Activated T-helper 17 cell treated with anti-CD3 and anti-CD28 coated beads, Interleukin-2, amount 50 U/mL, for 72 hours (primary cell): ENCODE data around the gene PCNX2. TPM values are rescaled to one million over a fixed set of nuclear protein-coding genes. Genes with fewer than 3 reads are reported as not detected.

Experiments
- ATAC-seq: fragments of 150-1000 bp; cut with Tn5 transposase; replicated peaks from 2 replicates; pipeline ENCODE4 v1.10.0; 2021; ENCODE audit warnings: mild to moderate bottlenecking, moderate library complexity
- H3K27ac Mint-ChIP-seq: one replicate; pipeline ENCODE4 v1.8.0; 2022; ENCODE audit warnings: mixed read lengths
- H3K27me3 Mint-ChIP-seq: one replicate; pipeline ENCODE4 v1.8.0; 2022; ENCODE audit warnings: mixed read lengths
- H3K36me3 Mint-ChIP-seq: one replicate; pipeline ENCODE4 v1.8.0; 2022; ENCODE audit warnings: low read depth, mild to moderate bottlenecking, mixed read lengths
- H3K4me1 Mint-ChIP-seq: one replicate; pipeline ENCODE4 v1.8.0; 2022; ENCODE audit warnings: mixed read lengths
- H3K4me3 Mint-ChIP-seq: one replicate; pipeline ENCODE4 v1.8.0; 2022; ENCODE audit warnings: mild to moderate bottlenecking, mixed read lengths
- H3K9me3 Mint-ChIP-seq: one replicate; pipeline ENCODE4 v1.8.0; 2022; ENCODE audit warnings: mixed read lengths
- total RNA-seq, 2 donors: library from RNA; stranded (reverse); gene quantifications; one replicate each; pipeline ENCODE4 v1.2.3, GENCODE V29; 2022

Gene PCNX2
- total RNA-seq, 2 donors from 2014 or later = 21.3 to 25.9 TPM

DNA sequence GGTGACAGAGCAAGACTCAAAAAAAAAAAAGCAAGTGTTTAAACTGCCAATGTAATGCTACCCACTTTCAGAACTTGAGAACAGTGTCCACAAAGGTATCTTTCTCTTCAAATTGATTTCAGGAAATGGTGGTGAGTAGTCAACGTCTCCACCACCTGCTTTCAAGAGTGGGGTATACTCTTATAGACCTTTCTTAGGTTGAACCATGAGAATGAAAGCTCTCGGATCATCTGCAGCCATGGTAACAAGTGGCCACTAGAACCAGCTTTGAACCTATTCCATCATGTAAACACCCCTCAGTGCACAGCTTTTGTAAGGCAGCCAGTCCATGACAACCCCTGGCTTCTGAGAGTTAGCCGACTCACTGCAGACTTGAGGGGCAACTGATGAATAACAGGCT is 237.7 kb downstream of the PCNX2 start:
- H3K9me3 Mint-ChIP-seq = no peaks in the 10 kb centered on the region
- no peak overlapping the region for H3K27ac Mint-ChIP-seq
- peaks cover 34% of the 10 kb centered on the region for H3K36me3 Mint-ChIP-seq

GRCh38 chr1:233055879-233056641 is 239.5 kb downstream of the PCNX2 start:
- H3K4me1 Mint-ChIP-seq = peaks cover 5% of the 10 kb centered on the region
- no peaks in the 10 kb centered on the region for H3K9me3 Mint-ChIP-seq
- H3K36me3 Mint-ChIP-seq = peaks cover 46% of the 10 kb centered on the region
- no peaks in the 10 kb centered on the region for H3K27me3 Mint-ChIP-seq
- H3K4me3 Mint-ChIP-seq = no peak overlapping the region
- H3K27ac Mint-ChIP-seq = no peak overlapping the region
- ATAC-seq = no peak

More for the DNA sequence above, 237.7 kb downstream of the PCNX2 start:
- no peak for ATAC-seq
- no peak overlapping the region for H3K4me3 Mint-ChIP-seq
- H3K27me3 Mint-ChIP-seq = no peaks in the 10 kb centered on the region
- H3K4me1 Mint-ChIP-seq = peaks cover 5% of the 10 kb centered on the region

DNA sequence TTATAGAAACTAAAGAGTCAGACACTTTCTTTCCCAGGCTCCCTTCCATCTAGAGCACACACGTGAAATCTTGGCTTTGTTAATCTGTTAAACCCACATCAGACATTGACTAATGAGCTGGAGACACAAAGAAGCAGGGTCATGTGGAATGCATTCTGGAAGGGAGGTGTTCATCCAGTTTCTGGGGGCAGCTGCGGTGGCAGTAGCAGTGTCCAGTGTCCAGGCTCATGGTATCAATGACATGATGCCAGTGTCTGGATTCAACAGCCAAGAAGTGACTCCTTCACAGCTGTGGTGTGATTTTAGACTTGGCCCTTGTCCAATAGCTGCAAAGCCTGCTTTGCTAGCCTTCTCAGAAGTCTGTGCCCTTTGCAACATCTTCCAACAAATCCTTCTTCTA is 249.9 kb downstream of the PCNX2 start:
- no peak overlapping the region for H3K4me3 Mint-ChIP-seq
- H3K4me1 Mint-ChIP-seq = peaks cover 5% of the 10 kb centered on the region
- H3K27ac Mint-ChIP-seq = no peak overlapping the region
- H3K9me3 Mint-ChIP-seq = peaks cover 4% of the 10 kb centered on the region
- peaks cover 42% of the 10 kb centered on the region for H3K36me3 Mint-ChIP-seq
- ATAC-seq = no peak
- no peaks in the 10 kb centered on the region for H3K27me3 Mint-ChIP-seq

DNA sequence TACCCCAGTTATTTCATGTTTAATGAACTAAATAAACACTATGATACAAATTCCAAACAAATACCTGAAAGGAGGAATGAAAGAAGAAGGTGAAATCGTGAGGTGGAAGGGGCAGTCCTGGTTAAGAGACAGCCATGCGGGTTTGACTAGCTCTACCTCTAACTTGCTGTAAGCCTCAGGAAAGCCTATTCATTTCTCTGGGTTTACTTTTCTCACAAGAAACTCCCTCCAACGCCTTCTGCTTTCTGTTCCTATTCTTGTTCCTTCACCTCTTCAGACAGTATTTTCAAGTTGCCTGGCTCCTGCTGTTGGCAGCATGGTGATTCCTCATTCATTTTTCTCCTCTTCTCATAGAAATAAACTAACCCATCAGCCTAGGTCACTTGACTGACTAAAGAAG is 252.7 kb downstream of the PCNX2 start:
- H3K27me3 Mint-ChIP-seq = no peaks in the 10 kb centered on the region
- H3K4me3 Mint-ChIP-seq = no peak overlapping the region
- H3K36me3 Mint-ChIP-seq = peaks cover 33% of the 10 kb centered on the region
- H3K9me3 Mint-ChIP-seq = no peaks in the 10 kb centered on the region
- H3K4me1 Mint-ChIP-seq = peaks cover 9% of the 10 kb centered on the region
- ATAC-seq = no peak
- H3K27ac Mint-ChIP-seq = no peak overlapping the region

GRCh38 chr1:233040494-233040893 is 255.0 kb downstream of the PCNX2 start:
- ATAC-seq = no peak
- Mint-ChIP-seq H3K36me3 (peaks cover 15% of the 10 kb centered on the region), H3K27me3 (no peaks in the 10 kb centered on the region), H3K27ac (no peak overlapping the region), H3K9me3 (no peaks in the 10 kb centered on the region), H3K4me1 (peaks cover 4% of the 10 kb centered on the region), H3K4me3 (no peak overlapping the region)

DNA sequence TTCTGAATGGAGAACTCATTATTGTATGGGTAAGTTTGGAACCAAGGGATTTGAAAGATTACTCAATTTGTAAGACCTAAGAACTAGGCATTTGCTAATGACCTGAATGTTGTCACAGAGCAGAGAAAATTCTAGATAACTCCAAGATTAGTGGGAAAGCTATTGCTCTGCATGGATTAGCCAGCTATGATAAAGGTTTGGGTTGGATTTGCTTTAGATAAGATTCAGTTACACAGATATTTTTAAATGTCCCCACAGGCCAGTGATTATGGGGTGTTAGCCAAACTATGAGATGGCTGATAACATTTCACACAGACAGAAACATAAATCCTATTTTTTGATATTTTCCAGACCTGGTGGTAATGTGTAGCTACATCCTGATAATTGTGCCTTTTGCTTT is 256.9 kb downstream of the PCNX2 start:
- H3K27me3 Mint-ChIP-seq = no peaks in the 10 kb centered on the region
- H3K36me3 Mint-ChIP-seq = peaks cover 15% of the 10 kb centered on the region
- no peak for ATAC-seq
- no peak overlapping the region for H3K27ac Mint-ChIP-seq
- no peaks in the 10 kb centered on the region for H3K9me3 Mint-ChIP-seq
- no peak overlapping the region for H3K4me3 Mint-ChIP-seq
- peaks cover 4% of the 10 kb centered on the region for H3K4me1 Mint-ChIP-seq

DNA sequence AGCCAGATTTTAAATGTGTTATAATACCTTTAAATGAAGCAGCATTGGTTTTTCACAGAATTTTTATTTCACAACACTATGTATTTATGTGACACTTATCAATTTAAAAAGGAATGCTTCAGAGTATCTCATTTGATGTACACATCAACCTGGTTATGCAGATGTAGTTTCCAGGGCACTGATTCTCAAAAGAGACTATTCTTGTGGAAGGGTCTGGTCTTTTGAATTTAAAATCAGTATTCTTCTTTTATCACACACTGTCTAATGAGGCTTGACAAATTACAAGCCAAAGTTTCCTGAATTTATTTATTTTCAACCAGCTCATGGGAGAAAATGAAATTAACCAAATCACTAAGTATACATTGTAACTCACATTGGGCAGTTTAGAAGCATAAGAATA is 257.7 kb downstream of the PCNX2 start:
- Mint-ChIP-seq H3K27me3 (no peaks in the 10 kb centered on the region), H3K27ac (no peak overlapping the region), H3K9me3 (no peaks in the 10 kb centered on the region), H3K4me1 (peaks cover 4% of the 10 kb centered on the region), H3K36me3 (peaks cover 15% of the 10 kb centered on the region), H3K4me3 (no peak overlapping the region)
- ATAC-seq = no peak

GRCh38 chr1:233034836-233035235 is 260.7 kb downstream of the PCNX2 start:
- Mint-ChIP-seq H3K27me3 (no peaks in the 10 kb centered on the region), H3K4me1 (no peaks in the 10 kb centered on the region), H3K4me3 (no peak overlapping the region), H3K27ac (no peak overlapping the region), H3K9me3 (no peaks in the 10 kb centered on the region), H3K36me3 (peaks cover 9% of the 10 kb centered on the region)
- ATAC-seq = no peak

DNA sequence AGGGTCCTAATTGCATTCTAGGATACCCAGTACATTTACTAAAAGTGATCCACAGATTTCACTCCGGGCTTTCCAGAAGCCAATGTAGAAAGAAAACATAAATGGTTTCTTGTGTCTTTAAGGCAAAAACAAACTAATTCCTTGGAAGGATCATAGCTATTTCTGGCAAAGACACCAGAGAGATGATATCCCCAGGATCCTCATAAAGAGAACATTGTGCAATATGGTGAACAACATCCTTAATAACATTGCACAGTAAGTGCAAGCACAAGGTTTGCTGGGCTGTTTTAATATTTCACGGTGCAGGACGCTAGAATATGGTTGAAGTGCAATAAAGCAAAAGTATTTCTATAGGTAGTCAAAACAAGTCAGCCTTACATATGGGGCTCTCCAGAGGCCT is 262.2 kb downstream of the PCNX2 start:
- Mint-ChIP-seq H3K27me3 (no peaks in the 10 kb centered on the region), H3K4me3 (no peak overlapping the region), H3K9me3 (no peaks in the 10 kb centered on the region), H3K36me3 (peaks cover 5% of the 10 kb centered on the region), H3K4me1 (no peaks in the 10 kb centered on the region), H3K27ac (no peak overlapping the region)
- no peak for ATAC-seq

GRCh38 chr1:233032916-233033315 is 262.6 kb downstream of the PCNX2 start:
- no peaks in the 10 kb centered on the region for H3K4me1 Mint-ChIP-seq
- H3K9me3 Mint-ChIP-seq = no peaks in the 10 kb centered on the region
- no peak overlapping the region for H3K27ac Mint-ChIP-seq
- no peaks in the 10 kb centered on the region for H3K27me3 Mint-ChIP-seq
- H3K4me3 Mint-ChIP-seq = no peak overlapping the region
- H3K36me3 Mint-ChIP-seq = peaks cover 5% of the 10 kb centered on the region
- no peak for ATAC-seq

DNA sequence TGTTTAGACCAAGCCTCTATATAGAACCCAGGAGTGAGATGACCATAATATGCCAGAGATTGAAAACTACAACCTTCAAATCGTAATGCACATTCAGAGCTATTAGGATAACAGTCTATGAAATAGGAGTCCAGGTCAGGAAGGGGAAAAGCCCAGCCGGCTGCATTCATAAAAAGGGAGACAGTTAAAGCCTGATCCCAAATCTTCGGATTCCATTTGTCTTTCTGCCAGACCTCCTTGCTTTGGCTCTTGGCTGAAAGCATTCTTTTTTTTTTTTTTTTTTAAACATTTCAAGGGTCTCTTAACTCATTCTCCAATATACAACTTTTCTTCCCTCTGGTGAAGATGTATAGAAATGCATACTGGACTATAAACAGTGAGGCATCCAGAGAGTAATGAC is 264.0 kb downstream of the PCNX2 start:
- no peak for ATAC-seq

DNA sequence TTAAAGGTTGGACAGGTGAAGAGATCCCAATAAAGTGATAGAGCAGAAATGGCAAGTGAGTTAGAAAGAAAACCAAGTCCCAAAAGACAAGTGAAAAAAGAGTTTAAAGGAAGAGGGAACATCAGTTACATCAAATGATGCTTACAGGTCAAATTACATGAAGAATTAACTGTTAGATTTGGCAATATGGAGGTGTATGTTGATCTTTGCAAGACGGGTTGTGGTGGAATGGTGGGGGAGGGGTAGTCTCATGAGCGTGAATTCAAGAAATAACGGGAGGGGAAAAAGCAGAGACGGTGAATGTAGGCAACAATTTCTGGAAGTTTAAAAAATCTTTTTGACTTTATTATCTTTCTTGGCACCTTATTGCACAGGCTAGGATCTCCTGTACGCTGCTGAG is 268.5 kb downstream of the PCNX2 start:
- ATAC-seq = no peak
- Mint-ChIP-seq H3K4me3 (no peak overlapping the region), H3K27ac (no peak overlapping the region), H3K9me3 (no peaks in the 10 kb centered on the region), H3K36me3 (peaks cover 23% of the 10 kb centered on the region), H3K4me1 (peaks cover 11% of the 10 kb centered on the region), H3K27me3 (no peaks in the 10 kb centered on the region)

More for the DNA sequence above, 264.0 kb downstream of the PCNX2 start:
- H3K9me3 Mint-ChIP-seq = no peaks in the 10 kb centered on the region
- no peak overlapping the region for H3K4me3 Mint-ChIP-seq
- H3K27ac Mint-ChIP-seq = no peak overlapping the region
- no peaks in the 10 kb centered on the region for H3K27me3 Mint-ChIP-seq
- H3K36me3 Mint-ChIP-seq = peaks cover 5% of the 10 kb centered on the region
- H3K4me1 Mint-ChIP-seq = no peaks in the 10 kb centered on the region

GRCh38 chr1:233025567-233025966 is 270.0 kb downstream of the PCNX2 start:
- no peaks in the 10 kb centered on the region for H3K27me3 Mint-ChIP-seq
- no peak overlapping the region for H3K4me3 Mint-ChIP-seq
- no peaks in the 10 kb centered on the region for H3K9me3 Mint-ChIP-seq
- ATAC-seq = no peak
- H3K36me3 Mint-ChIP-seq = peaks cover 25% of the 10 kb centered on the region
- H3K27ac Mint-ChIP-seq = no peak overlapping the region
- H3K4me1 Mint-ChIP-seq = peaks cover 17% of the 10 kb centered on the region

GRCh38 chr1:233025157-233025556 is 270.4 kb downstream of the PCNX2 start:
- no peak overlapping the region for H3K27ac Mint-ChIP-seq
- H3K4me3 Mint-ChIP-seq = no peak overlapping the region
- no peaks in the 10 kb centered on the region for H3K9me3 Mint-ChIP-seq
- H3K27me3 Mint-ChIP-seq = no peaks in the 10 kb centered on the region
- ATAC-seq = no peak
- peaks cover 19% of the 10 kb centered on the region for H3K4me1 Mint-ChIP-seq
- peaks cover 25% of the 10 kb centered on the region for H3K36me3 Mint-ChIP-seq

DNA sequence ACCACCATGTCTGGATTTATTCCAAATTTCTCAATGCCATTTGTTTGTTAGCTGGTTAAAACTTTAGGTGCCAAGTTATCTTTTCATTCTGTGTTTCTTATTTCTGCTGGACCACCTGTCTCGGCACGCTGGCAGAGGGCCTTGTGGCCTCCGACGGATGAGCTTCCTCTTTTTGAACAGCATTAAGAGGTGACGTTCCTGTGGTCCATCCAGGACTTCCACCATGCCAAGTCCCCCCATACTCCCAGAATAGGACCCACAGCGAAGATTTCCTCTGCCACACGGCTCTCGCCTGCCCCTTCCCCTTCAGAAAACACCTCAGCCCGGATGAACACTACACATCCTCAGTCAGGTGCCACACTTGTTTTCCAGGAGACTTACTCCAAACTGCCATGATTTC is 271.3 kb downstream of the PCNX2 start:
- H3K9me3 Mint-ChIP-seq = no peaks in the 10 kb centered on the region

More for the DNA sequence above, 271.3 kb downstream of the PCNX2 start:
- ATAC-seq = no peak
- H3K4me1 Mint-ChIP-seq = peaks cover 19% of the 10 kb centered on the region
- H3K27me3 Mint-ChIP-seq = no peaks in the 10 kb centered on the region
- no peak overlapping the region for H3K27ac Mint-ChIP-seq
- H3K4me3 Mint-ChIP-seq = no peak overlapping the region
- H3K36me3 Mint-ChIP-seq = peaks cover 25% of the 10 kb centered on the region
